Panc1 (cell line): Measurements from ENCODE around the gene TAC4. TPM values are rescaled to one million over a fixed set of nuclear protein-coding genes. Genes with fewer than 3 reads are reported as not detected.

ENCODE experiments used
- ATAC-seq: fragments of 200-7000 bp; cut with Tn5 transposase; 2 replicates; pipeline ENCODE4 v1.9.1; 2020; ENCODE audit warnings: mild to moderate bottlenecking, moderate library complexity
- BruUV-seq: library from RNA; stranded (reverse); fragments of 400-500 nt; replicated peaks from 2 replicates; lab custom pipeline; 2021; lab: Mats Ljungman, UMichigan
- CTCF ChIA-PET: fragments of 300-600 bp; sonication (Branson Sonifier 250); formaldehyde crosslinking; loops from one replicate; lab custom pipeline; 2022; ENCODE audit warnings: antibody characterized with exemption; lab: Charles Lee
- POLR2A ChIA-PET: fragments of 300-600 bp; sonication (Branson Sonifier 250); formaldehyde crosslinking; loops from one replicate; lab custom pipeline; 2022; ENCODE audit warnings: antibody characterized with exemption; lab: Charles Lee
- DNase-seq: peaks from one replicate; pipeline ENCODE4 v3.0.0-alpha.2; 2010; ENCODE audit warnings: low read depth, low spot score
- H3K27ac ChIP-seq: 2 replicates; pipeline ENCODE4 v1.5.1; 2011; ENCODE audit warnings: mild to moderate bottlenecking, low read length, inconsistent platforms
- H3K27me3 ChIP-seq: fragments of 200-500 bp; sonication (Bioruptor generic); 2 replicates; pipeline ENCODE4 v1.6.0; 2014; ENCODE audit warnings: low read length, inconsistent platforms; ENCODE audit not compliant: control insufficient read depth, insufficient read depth
- H3K36me3 ChIP-seq: fragments of 200-500 bp; sonication (Bioruptor generic); 2 replicates; pipeline ENCODE4 v1.5.1; 2014; ENCODE audit warnings: inconsistent platforms, mild to moderate bottlenecking, low read length, moderate library complexity; ENCODE audit not compliant: control insufficient read depth, insufficient read depth
- H3K4me1 ChIP-seq: 2 replicates; pipeline ENCODE4 v1.5.1; 2011; ENCODE audit warnings: inconsistent platforms, mild to moderate bottlenecking, low read length, moderate library complexity; ENCODE audit not compliant: control insufficient read depth, insufficient read depth
- H3K4me3 ChIP-seq, 2 experiments: 2 replicates each; pipeline ENCODE4 v1.5.1; 2011 to 2012; ENCODE audit warnings: low read depth in 2 of 2, low read length in 2 of 2, mild to moderate bottlenecking in 2 of 2, inconsistent platforms in 1 of 2, moderate library complexity in 1 of 2
- H3K9me3 ChIP-seq: fragments of 200-500 bp; sonication (Bioruptor generic); 2 replicates; pipeline ENCODE4 v1.5.1; 2014; ENCODE audit warnings: low read depth, mild to moderate bottlenecking, inconsistent platforms, low read length, moderate library complexity; ENCODE audit not compliant: control insufficient read depth, insufficient read depth
- CTCF ChIP-seq: fragments of 450-650 bp; IDR thresholded peaks from 2 replicates; pipeline ENCODE4 v1.5.1; 2017; ENCODE audit warnings: mild to moderate bottlenecking
- POLR2AphosphoS5 ChIP-seq: IDR thresholded peaks from 2 replicates; pipeline ENCODE4 v1.6.1; 2012; ENCODE audit warnings: mild to moderate bottlenecking, low read depth, low read length, moderate library complexity
- REST ChIP-seq, 2 experiments: IDR thresholded peaks; 2 replicates each; pipeline ENCODE4 v1.6.1; 2011 to 2012; ENCODE audit warnings: low read depth in 2 of 2, control low read depth in 1 of 2, low read length in 1 of 2, mild to moderate bottlenecking in 1 of 2, moderate library complexity in 1 of 2; ENCODE audit not compliant: insufficient read depth in 1 of 2
- SIN3A ChIP-seq: IDR thresholded peaks from 2 replicates; pipeline ENCODE4 v1.6.1; 2012; ENCODE audit warnings: low read depth, mild to moderate bottlenecking, low read length, moderate library complexity, borderline replicate concordance; ENCODE audit not compliant: insufficient read depth
- TCF7L2 ChIP-seq: IDR thresholded peaks from 2 replicates; pipeline ENCODE4 v1.6.1; 2011; ENCODE audit warnings: mild to moderate bottlenecking, low read depth, low read length, inconsistent platforms
- in situ Hi-C: cut with HindIII; loops from 2 replicates; pipeline ENCODE4 v1.10.0; 2016; ENCODE audit warnings: low sequenced_read_pairs, low pct_unique_long_range_greater_than_20kb
- intact Hi-C: fragments of 100-400 bp; cut with micrococcal nuclease; formaldehyde crosslinking; loops from one replicate; pipeline ENCODE4 v1.10.0; 2022; ENCODE audit not compliant: unreplicated experiment
- total RNA-seq: library from RNA; stranded (reverse); gene quantifications from one replicate; pipeline ENCODE4 v1.2.1, GENCODE V29; 2021; ENCODE audit not compliant: unreplicated experiment

The TAC4 gene
- total RNA-seq, 1 experiment from 2014 or later, result not detected

- no peaks in the 10 kb centered on the region for H3K27me3 ChIP-seq
- ATAC-seq, result no peak
- peaks cover 42% of the 10 kb centered on the region for H3K36me3 ChIP-seq
- intact Hi-C loops, result no loop called here
- TF ChIP-seq TCF7L2 (no peak), CTCF (no peak), POLR2AphosphoS5 (no peak), SIN3A (no peak), REST (IDR thresholded peaks at IDR 0.05; ENCODE audit: insufficient read depth in 1 of 2, low read depth in 2 of 2, low read length in 1 of 2) (no peak)
- H3K4me1 ChIP-seq, result no peaks in the 10 kb centered on the region
- ChIA-PET CTCF (interaction anchor here (0.7 kb wide), 1 partner anchor 260 kb away, joined by 5 read pairs; no protein-coding TSS in a partner anchor), POLR2A (no interaction called here)
- H3K9me3 ChIP-seq, result no peaks in the 10 kb centered on the region
- no TSS peak for BruUV-seq
- no peak overlapping the region for H3K27ac ChIP-seq
- no peak for DNase-seq
- in situ Hi-C loops, result no loop called here
- no peak overlapping the region for H3K4me3 ChIP-seq
Measured at GRCh38 chr17:49821466-49821865, 26.4 kb downstream of the TAC4 start.

GRCh38 chr17:49820773-49821172 is 27.1 kb downstream of the TAC4 start:
- no peak for ATAC-seq
- TF ChIP-seq REST (IDR thresholded peaks at IDR 0.05; ENCODE audit: insufficient read depth in 1 of 2, low read depth in 2 of 2, low read length in 1 of 2) (no peak), SIN3A (no peak), POLR2AphosphoS5 (no peak), CTCF (no peak), TCF7L2 (no peak)
- no TSS peak for BruUV-seq
- no peaks in the 10 kb centered on the region for H3K27me3 ChIP-seq
- H3K36me3 ChIP-seq, result peaks cover 35% of the 10 kb centered on the region
- H3K9me3 ChIP-seq, result no peaks in the 10 kb centered on the region
- DNase-seq, result no peak
- in situ Hi-C loops, result no loop called here
- no peak overlapping the region for H3K4me3 ChIP-seq
- ChIA-PET POLR2A (no interaction called here), CTCF (no interaction called here)
- no peaks in the 10 kb centered on the region for H3K4me1 ChIP-seq
- no peak overlapping the region for H3K27ac ChIP-seq
- intact Hi-C loops, result no loop called here
